Superior temporal gyrus (tissue), 1 donor: ENCODE results near the gene DENND1B.
"Not testable (repeated sequence)": the region's sequence is repeated elsewhere in the genome, so short reads cannot be mapped to it uniquely, and the experiment has no call there.

Experiments used
- DNase-seq: peaks from one replicate; pipeline ENCODE4 v3.0.0-alpha.2; 2016; ENCODE audit errors: extremely low spot score

The DENND1B gene

GRCh38 chr1:197559244-197559643 lies 216.0 kb downstream of the DENND1B start:
- DNase-seq, result no peak

GRCh38 chr1:197557302-197557701 lies 218.0 kb downstream of the DENND1B start:
- DNase-seq, result no peak

- DNase-seq, result no peak
Observed at GRCh38 chr1:197553281-197553680, 222.0 kb downstream of the DENND1B start.

GRCh38 chr1:197546989-197547388 lies 228.3 kb downstream of the DENND1B start:
- no peak for DNase-seq

- no peak for DNase-seq
Observed at GRCh38 chr1:197544553-197544952, 230.7 kb downstream of the DENND1B start.

GRCh38 chr1:197544130-197544529 lies 231.2 kb downstream of the DENND1B start:
- no peak for DNase-seq

GRCh38 chr1:197541411-197541810 lies 233.9 kb downstream of the DENND1B start:
- no peak for DNase-seq

- DNase-seq, result peak; percentile 78
Observed at GRCh38 chr1:197526736-197527371, 248.4 kb downstream of the DENND1B start.

GRCh38 chr1:197521118-197521739 lies 254.1 kb downstream of the DENND1B start:
- peak; percentile 59 for DNase-seq

- no peak for DNase-seq
Observed at GRCh38 chr1:197519741-197520334, 255.4 kb downstream of the DENND1B start.

GRCh38 chr1:197515421-197515820 lies 259.9 kb downstream of the DENND1B start:
- DNase-seq, result no peak

- DNase-seq, result no peak
Observed at GRCh38 chr1:197510691-197511378, 264.4 kb downstream of the DENND1B start.

GRCh38 chr1:197496722-197497121 lies 278.6 kb downstream of the DENND1B start:
- DNase-seq, result no peak

GRCh38 chr1:197491505-197491904 lies 283.8 kb downstream of the DENND1B start:
- DNase-seq, result not testable (repeated sequence)

- no peak for DNase-seq
Observed at GRCh38 chr1:197486946-197487345, 288.3 kb downstream of the DENND1B start.

- DNase-seq, result no peak
Observed at GRCh38 chr1:197485790-197486189, 289.5 kb downstream of the DENND1B start.

GRCh38 chr1:197481101-197481500 lies 294.2 kb downstream of the DENND1B start:
- DNase-seq, result no peak

- no peak for DNase-seq
Observed at GRCh38 chr1:197480446-197480845, 294.8 kb downstream of the DENND1B start.

GRCh38 chr1:197472141-197472540 lies 303.1 kb downstream of the DENND1B start:
- DNase-seq, result no peak

- peak; percentile 29 for DNase-seq
Observed at GRCh38 chr1:197471248-197471985, 303.9 kb downstream of the DENND1B start.

- DNase-seq, result no peak
Observed at GRCh38 chr1:197470330-197470729, 304.9 kb downstream of the DENND1B start.
